CD4-positive, alpha-beta T cell treated with Interleukin-1 beta for 1 hour (primary cell): ENCODE measurements around the gene GEMIN7.

ENCODE experiments used
- DNase-seq, 2 donors: peaks; one replicate each; pipeline ENCODE4 v3.0.0-alpha.2; 2020 to 2022

The GEMIN7 gene, protein sequence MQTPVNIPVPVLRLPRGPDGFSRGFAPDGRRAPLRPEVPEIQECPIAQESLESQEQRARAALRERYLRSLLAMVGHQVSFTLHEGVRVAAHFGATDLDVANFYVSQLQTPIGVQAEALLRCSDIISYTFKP

DNA sequence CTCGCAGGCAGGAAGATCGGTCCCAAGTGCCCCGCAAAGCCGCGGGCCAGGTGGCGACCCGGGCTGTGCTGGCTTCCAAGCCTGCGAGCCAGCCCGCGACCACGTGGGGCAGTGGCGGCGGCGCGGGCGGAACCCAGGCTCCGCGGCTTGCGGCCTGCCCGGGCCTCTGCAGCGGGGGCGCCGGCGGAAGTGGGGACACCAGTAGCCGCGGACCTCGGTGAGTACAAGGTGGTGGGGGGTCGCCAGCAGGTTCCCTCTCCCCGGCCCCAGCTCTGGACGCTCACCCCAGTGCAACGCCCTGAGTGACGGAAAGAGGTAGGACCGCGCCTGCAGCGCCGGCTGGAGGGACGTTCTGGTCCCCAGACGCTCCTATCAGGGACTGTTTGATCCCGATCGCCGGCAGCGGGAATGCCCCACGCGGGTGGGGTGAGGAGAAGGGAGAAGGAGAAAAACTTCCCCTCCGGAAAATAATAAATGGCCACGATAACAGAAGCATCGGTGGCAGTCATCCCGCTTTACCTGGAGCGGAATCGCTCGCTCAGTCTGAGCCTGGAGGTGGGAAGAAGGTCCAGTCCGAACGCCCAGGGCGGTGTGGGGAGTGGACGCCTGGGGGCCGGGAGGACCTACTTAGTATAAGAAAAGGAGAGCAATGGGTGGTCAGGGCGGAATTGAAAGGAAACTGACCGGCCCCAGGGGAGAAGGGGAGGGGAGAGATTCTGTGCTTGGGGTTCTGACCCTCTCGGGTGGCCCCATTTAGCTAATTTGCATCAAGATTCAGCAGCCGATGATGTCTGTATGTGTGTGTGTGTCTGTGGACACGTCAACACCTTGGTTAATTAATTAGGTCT lies at the start of gene GEMIN7:
Gene GEMIN7 (plus strand): TSS at position 198 of the 848 bp plus-strand sequence. CDS start 10,855 bp downstream, outside the sequence.
- peak; percentile 78 to 82 for DNase-seq

DNA sequence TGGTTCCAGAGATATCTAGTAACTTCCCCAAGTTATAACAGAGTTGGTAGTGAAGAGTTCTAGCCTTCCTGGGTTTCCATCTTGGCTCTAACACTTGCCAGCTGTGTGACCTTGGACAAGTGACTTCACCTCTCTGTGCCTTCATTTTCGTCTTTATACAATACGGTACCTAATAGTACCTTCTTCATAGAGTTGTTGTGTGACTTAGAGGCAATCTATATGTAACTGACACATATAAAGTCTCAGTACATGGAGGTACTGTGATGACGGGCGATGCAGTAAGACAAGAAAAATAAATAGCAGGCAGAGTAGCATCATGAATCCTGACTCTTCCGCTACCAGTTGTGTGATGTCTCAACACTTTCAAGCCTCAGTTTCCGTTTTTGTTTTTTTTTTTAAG lies 48.2 kb upstream of the GEMIN7 start:
- DNase-seq: no peak

DNA sequence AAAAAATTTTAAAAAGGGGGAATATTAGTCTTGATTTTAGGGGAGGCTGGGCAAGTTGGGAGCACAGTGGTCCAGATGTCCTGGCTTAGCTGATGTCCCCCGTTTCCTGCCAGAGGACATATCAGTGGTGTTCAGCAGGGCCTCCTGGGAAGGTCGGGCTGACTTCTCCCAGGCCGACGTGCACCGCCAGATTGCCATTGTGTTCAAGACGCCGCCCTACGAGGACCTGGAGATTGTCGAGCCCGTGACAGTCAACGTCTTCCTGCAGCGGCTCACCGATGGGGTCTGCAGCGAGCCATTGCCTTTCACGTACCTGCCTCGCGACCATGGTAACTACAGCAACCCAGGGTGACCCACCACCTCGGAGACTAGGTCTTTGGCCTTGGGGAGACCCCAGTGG lies 46.6 kb upstream of the GEMIN7 start:
- no peak for DNase-seq

DNA sequence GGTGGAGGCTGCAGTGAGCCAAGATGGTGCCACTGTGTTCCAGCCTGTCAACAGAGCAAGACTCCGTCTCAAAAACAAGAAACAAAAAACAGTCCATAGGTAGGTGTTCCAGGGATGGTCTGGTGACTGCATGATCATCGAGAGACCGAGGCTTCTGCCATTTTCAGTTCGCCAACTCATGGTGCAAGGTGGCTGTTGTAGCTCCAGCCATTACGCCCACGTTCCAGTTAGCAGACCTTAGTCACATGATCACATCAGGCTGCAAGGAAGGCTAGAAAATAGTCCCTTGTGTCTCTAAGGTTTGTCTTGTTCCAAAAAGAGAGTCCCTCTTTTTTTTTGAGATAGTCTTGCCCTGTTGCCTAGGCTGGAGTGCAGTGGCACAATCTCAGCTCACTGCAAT lies 43.3 kb upstream of the GEMIN7 start:
- no peak for DNase-seq

DNA sequence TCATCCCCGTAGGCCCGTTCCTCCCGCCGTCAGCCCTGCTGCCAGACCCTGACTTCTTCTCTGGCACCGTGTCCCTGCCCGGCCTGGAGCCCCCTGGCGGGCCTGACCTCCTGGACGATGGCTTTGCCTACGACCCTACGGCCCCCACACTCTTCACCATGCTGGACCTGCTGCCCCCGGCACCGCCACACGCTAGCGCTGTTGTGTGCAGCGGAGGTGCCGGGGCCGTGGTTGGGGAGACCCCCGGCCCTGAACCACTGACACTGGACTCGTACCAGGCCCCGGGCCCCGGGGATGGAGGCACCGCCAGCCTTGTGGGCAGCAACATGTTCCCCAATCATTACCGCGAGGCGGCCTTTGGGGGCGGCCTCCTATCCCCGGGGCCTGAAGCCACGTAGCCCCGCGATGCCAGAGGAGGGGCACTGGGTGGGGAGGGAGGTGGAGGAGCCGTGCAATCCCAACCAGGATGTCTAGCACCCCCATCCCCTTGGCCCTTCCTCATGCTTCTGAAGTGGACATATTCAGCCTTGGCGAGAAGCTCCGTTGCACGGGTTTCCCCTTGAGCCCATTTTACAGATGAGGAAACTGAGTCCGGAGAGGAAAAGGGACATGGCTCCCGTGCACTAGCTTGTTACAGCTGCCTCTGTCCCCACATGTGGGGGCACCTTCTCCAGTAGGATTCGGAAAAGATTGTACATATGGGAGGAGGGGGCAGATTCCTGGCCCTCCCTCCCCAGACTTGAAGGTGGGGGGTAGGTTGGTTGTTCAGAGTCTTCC lies 41.5 kb upstream of the GEMIN7 start:
- no peak for DNase-seq

DNA sequence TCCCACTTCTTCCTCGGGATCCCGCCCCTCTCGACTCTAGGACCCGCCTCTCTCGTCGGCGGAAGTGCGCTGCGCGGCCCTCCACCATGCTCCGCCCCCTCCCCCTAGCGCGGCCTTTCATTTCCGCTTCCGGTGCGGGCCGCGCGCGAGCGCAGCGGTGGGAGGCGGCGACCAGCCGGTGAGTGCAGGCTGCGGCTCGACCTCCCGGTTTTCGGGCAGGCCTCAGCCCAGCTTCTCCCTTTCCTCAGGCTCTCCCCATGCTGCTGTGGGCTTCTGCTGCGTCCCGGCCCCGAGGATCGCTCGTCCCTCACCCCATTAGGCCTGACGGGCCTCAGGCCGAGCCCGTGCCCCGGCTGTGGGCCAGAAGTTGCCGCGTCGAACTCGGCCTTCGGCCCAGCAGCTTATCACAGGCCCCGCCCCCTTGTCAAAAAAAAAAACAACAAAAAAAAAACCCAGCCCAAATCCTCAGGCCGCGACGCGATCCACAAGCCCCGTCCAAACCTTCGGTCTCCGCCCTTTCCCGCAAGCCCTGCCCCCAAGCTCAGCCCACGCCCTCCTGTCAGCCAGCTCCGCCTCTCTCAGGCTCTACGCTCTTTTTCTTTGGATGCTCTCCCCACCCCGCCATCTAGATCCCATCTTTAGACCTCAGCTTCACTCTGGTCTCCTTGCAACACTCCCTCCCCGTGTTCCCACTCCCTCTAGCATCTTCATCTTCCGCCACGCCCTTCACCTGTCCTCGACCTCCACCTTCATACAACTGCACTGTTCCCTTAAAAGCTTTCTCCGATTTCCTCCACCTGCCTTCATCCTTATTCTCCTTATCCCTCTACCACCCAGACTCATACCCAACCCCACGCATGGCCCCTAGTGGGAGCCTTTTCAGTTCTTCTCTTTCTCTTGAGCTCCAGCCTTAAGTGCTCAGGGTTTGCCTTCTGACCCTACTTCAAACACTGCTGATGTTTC lies 39.8 kb upstream of the GEMIN7 start, which contains the start of gene CLASRP:
Gene CLASRP (plus strand): TSS at position 115 of the 963 bp plus-strand sequence. CDS start 1,168 bp downstream, outside the sequence.
- DNase-seq: peak; percentile 86 to 88

DNA sequence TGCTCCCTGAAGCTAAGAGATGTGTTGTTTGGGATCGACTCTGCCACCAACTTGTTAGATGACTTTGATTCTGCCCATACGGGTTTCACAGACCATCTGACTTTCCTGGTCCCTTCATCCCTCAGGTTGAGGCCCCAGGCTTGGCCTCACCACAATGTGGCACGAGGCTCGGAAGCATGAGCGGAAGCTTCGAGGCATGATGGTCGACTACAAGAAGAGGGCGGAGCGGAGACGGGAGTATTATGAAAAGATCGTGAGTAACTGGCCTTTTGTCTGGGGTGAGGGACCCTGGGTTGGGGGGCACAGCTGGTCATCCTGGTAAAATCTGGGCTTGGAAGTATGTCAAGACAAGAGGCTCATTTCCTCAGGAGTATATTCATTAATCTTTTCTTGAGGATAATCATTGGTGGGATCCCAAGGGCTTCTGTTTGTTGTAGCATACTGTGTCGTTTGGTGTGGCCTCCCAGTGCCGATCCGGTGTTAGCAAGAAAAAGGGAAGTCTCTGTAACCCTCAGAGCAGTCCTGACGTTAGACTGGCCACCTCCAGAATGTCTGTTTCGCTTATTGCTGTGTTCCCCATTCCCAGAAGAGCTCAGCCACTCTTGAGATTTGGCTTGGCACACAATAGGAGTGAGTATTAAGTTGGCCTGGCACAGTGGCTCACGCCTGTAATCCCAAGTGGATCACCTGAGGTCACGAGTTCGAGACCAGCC lies 38.8 kb upstream of the GEMIN7 start:
- DNase-seq: peak in 1 of 2 donors; percentile 19

DNA sequence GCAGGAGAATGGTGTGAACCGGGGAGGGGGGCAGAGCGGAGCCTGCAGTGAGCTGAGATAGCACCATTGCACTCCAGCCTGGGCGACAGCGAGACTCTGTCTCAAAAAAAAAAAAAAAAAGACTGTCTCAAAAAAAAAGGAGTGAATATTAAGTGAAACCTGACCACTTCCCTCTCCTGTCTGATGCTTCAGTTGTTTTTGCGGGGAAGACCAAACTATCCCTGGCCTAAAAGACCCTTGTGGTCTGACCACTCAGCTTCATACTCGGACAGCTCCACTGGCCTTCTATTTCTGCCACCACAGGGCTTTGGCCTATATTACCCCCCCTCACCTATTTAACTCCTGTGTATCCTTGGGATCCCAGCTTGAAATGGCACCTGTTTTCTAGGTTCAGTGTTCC lies 37.9 kb upstream of the GEMIN7 start:
- DNase-seq: no peak

DNA sequence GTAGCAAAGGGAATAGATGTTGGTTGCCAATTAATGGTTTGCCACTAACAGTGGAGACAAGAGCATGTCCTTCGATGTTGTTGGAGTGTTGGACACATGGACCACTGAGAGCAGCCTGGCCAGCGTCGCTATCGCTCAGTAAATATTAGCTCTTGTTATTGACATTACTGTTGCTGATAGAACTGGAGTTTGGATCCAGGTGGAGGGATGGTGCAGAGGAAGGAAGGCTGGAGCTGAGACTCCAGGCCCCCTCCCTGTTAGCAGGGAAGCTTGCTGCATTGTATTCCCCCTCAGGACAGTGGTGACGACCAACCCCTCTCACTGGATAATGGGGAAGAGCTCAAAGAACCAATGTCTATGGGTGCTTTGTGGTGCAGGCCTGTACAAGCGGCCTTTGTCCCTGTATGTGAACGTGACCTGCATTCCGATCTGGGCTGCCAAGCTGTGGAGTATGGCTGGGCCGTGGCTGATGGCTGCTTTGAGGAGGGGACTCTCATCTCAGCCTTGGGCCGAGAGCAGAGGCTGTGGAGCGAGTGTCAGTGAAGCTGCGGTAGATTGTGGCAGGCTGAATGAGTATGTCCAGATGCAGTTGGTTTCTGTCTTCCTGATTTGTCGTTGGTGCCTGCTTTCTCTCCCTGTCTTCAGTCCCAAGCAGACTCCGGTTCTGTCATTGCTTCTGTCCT lies 33.2 kb upstream of the GEMIN7 start:
- DNase-seq: no peak

DNA sequence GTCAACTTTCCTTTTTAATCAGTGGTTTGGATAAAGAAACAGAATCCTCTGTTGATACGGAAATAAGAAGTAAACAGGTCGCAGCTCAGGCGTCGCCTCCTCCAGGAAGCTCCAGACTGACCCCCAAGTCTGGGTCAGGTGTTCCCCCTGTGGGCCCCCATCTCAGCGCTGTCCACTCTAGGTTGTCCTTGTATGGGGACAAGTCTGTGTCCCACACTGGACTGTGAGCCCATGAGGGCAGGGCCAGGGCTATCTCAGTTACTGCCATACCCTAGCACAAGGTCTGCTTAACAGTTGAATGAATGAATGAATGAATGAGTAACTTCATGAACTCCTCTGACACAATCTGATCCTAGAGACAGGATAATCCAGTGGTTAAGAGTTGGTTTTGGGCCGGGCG lies 32.7 kb upstream of the GEMIN7 start:
- DNase-seq: no peak

DNA sequence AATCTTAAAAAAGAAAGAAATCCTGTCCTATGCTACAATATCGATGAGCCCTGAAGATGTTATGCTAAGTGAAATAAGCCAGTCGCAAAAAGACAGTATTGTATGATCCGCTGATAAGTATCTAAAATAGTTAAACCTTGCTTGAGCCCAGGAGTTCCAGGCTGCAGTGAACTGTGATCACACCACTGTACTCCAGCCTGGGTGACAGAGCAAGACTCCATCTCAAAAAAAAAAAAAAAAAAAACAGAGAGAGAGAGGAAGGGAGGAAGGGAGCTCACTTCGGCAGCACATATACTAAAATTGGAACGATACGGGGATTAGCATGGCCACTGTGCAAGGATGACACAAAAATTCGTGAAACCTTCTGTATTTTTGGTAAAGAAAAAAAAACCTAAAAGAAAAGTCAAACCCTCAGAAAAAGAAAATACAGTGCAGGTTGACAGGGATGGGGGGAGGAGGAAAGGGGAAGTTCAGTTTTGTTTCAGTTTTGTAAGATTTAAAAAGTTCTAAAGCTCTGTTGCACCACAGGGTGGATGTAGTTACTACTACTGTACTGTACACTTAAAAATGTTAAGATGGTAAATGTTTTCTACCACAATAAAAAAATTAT lies 31.8 kb upstream of the GEMIN7 start:
- DNase-seq: no peak

DNA sequence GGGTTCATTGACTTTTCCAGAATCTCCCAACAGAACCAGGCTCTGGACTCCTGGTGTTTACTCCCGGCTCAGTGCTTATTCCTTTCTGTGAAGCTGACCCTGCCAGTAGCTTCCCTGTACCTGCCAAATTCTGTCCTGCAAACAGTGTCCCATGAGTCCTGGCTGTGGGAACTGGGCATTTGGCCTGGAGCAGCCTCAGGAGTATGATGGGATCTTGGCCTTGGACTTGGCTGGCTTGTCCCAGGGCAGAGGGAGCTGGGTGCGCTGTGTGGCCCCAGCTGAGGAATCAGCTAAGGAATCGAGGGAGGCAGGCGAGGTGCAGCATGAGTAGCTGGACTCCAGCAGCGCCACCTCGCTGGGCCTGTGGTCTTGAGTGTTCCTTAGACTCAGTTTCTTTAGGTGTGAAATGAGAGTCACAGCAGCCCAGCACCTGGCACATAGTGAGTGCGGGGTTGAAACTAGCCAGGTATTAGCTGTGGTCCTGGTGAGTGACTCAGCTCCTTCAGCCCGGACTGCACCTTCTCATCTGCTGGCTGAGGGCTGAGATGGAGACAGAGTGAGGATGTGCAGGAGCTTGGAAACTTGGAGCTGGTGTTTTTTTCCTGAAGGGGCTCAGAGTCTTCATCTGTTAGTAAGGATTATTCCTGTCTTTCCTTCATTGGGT lies 29.9 kb upstream of the GEMIN7 start:
- no peak for DNase-seq

DNA sequence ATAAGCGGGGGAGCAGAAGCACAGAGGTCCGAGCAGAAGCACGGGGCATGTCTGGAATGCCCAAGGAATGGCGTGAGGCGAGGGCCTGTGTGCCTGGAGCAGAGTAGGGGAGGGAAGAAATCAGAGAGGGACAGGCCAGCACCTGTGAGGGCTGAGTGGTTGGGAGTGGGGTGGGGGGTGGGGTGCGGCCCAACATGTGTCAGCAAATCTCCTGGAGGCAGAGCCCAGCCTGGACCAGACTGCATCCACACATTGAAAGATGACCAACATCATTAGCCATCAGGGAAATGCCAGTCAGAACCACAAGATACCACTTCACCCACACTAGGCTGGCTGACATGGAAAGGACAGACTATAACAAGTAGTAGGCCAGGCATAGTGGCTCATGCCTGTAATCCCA lies 29.0 kb upstream of the GEMIN7 start:
- no peak for DNase-seq

DNA sequence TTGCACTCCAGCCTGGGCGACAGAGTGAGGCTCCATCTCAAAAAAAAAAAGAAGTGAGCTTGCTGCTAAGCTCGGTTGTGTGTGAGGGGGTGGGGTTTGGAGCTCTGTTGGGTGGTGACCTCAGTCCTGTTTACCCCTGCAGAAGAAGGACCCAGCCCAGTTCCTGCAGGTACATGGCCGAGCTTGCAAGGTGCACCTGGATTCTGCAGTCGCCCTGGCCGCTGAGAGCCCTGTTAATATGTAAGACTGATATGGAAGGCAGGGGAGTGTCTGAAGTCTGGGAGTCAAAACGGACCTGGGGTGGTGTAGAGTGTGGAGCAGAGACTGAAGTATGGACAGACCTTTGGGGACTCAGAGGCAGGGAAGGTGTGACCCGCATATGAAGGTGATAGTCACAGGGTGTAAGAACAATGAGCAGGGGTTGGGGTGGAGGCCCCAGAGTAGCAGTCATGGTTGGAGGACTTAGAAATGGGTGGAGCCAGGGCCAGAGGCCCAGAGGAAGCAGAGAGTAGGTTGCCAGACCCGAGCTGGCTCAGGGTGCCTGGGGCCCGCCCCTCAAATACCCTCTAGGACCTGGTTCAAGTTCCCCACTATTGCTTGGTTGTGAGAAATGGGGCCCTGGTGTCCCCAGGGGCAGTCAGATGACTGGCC lies 27.0 kb upstream of the GEMIN7 start:
- DNase-seq: peak in 1 of 2 donors; percentile 64

DNA sequence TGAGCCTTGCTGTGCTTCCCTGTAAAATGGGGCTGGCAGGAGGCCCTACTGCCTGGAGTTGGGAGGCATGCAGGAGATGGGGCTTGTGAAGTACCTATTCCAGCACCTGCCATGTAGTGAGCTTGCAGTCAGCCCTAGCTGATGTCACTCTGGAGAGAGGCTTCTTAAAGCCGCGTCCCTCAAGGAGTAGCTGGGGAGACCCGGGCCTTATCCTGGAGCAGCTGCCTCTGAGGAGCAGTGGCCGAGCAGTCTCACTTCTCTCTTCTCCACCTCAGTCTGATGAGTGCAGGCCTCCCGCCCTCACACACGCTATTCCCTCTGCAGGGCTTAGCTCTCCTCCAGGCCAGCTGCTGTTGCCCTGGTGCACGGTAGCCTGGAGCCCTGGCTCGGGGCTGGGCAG lies 22.2 kb upstream of the GEMIN7 start:
- no peak for DNase-seq

DNA sequence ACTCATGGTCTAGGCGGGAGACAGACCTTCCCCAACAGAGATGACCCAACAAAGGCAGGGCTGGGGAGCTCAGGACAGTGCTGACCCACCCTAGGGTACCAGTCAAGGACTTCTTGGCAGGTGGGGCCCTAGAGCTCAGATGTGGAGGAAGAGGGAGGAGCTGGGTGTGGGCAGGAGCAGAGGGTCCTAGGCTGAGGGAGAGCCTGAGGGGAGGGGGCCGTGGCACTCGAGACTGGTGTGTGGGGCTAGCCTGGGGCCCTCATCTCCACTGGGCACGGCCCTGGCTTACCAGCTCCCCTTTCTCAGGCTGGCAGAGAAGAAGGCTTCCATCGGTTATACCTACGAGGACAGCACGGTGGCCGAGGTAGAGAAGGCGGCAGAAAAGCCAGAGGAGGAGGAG lies 21.6 kb upstream of the GEMIN7 start:
- DNase-seq: no peak

DNA sequence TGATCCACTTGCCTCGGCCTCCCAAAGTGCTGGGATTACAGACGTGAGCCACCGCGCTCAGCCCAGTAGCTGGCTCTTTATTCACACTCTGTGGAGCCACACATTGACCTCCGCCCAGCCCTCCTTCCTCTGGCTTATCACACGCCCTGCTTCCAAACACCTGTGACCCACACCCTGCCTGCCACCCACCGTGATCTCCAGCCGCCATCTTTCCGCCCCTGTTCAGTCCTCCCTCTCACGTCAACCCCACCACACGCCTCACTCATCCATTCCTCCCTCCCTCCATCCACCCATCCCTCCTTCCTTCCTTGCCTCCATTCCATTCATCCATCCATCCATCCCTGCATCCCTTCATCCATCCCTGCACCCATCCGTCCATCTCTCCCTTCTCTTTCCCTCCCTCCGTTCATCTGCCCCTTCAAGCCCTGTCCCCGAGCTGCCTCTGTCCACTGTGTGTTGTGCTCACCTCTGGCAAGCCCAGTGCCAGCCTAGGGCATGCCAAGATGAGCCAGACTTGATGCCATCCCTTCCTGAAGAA lies 20.4 kb upstream of the GEMIN7 start:
- no peak for DNase-seq

DNA sequence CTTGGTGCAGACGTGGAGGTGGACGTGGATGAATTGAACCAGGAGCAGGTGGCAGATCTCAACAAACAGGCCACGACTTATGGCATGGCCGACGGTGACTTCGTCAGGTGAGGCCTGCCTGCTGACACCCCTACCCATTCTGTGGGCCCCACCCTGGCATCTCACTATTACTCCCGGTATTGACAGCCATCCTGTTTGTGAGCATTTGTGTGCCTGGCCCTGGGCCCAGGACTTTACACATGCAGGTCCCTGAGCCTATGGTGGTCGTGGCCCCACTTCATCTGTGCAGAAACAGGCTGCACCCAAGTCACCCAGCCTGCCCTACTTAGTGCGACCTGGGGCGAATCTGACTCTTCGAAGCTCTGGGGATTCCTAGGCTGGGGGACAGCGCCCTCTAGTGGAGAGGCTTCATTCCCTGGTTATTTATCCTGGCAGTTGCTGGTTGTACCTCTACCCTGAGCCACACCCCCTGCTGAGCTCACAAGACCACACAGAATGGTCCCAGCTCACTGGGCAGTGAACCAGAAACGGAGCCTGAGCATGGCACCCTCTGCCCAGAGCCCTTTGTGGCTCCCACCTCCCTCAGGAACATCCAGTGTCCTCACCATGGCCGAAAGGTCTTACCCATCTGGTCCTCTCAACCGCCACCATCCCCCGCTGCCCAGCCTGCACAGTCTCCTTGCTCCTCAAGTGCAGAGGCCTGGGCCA lies 19.6 kb upstream of the GEMIN7 start:
- DNase-seq: peak; percentile 80 to 87

DNA sequence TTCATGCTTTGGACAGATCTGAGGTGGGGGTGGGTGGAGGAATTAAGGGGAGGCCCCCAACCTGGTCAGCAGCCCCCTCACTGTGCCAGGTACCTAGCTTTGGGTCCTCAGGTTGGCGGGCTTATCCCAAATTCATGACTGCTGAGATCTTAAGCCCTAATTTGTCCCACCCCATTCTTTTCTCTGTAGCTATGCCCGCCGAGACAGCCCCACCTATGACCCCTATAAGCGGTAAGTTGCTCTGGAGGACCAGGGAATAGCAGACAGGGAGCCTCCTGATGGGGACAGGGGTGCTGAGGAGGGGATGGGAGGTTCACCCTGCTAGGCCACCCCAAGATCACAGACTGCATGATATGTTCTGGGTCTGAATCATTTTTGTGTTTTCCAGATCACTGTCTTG lies 17.1 kb upstream of the GEMIN7 start:
- no peak for DNase-seq
